ENCODE data around the gene ART5. TPM values are rescaled to one million over a fixed set of nuclear protein-coding genes. Genes with fewer than 3 reads are reported as not detected.
"Not testable (repeated sequence)": the region's sequence is repeated elsewhere in the genome, so short reads cannot be mapped to it uniquely, and the experiment has no call there.

ART5 gene
- polyA plus RNA-seq, 10 donors = 1.5 to 4.0 (median 2.4) TPM

DNA sequence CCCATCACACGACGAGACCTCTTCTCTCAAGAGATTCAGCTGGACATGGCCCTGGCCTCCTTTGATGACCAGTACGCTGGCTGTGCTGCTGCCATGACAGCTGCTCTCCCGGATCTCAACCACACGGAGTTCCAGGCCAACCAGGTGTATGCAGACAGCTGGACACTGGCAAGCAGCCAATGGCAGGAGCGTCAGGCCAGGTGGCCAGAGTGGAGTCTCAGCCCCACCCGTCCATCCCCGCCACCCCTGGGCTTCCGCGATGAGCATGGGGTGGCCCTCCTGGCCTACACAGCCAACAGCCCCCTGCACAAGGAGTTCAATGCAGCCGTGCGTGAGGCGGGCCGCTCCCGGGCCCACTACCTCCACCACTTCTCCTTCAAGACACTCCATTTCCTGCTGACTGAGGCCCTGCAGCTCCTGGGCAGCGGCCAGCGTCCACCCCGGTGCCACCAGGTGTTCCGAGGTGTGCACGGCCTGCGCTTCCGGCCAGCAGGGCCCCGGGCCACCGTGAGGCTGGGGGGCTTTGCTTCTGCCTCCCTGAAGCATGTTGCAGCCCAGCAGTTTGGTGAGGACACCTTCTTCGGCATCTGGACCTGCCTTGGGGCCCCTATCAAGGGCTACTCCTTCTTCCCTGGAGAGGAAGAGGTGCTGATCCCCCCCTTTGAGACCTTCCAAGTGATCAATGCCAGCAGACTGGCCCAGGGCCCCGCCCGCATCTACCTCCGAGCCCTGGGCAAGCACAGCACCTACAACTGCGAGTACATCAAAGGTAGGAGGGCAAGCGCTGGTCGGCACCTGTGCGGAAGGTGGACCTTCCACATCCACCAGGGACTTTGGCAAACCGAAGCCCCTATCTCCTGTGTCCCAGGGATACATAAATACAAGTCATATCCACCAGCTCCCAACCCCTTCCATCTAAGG lies 18.1 kb upstream of the ART5 start:
- no peak for DNase-seq

DNA sequence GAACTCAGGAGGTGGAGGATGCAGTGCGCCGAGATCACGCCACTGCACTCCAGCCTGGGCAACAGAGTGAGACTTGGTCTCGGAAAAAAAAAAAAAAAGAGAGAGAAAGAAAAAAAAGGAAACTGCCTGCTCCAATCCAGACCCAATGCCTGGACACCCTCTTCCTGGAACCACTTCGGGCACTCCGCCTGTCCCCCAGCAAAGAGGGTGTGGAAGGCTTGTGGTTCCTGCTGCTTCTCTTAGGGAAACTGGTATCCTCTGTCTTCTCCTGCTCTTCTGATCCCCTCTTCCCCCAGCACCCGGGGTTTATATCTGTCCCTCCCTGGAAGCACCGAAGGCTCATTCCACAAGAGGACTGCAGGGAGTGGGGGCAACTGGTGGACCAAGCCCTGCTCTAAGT lies 16.5 kb upstream of the ART5 start:
- DNase-seq = no peak

DNA sequence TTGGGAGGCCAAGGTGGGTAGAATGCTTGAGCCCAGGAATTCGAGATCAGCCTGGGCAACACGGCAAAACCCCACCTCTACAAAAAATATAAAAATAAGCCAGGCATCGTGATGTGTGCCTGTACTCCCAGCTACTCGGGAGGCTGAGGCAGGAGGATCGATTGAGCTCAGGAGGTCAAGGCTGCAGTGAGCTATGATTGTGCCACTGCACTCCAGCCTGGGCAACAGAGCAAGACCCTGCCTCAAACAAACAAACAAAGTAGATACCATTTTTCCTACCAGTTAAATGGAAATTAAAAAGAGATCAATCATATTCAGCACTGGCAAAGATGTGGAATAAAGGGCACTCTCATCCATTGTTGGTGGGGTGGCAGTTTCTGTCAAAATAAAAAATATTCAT lies 15.5 kb upstream of the ART5 start:
- DNase-seq = not testable (repeated sequence)

DNA sequence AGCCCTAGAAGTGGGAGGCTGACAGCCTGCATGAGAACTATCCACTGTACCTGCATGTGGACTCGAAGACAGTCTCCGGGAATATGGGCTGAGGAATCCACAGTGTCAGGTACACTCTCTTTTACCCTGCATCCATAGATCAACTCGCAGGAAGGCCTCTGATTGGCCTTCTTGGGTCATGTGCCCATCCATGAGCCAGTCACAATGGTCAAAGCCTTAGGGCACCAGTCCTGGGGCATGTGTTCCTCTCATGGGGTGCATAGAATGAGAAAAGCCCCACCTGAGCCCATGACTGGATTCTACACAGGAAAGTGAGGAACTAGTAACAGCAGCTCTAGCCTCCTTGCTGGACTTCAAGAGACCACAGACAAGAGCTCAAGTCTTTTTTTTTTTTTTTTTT lies 13.8 kb upstream of the ART5 start:
- DNase-seq = no peak

DNA sequence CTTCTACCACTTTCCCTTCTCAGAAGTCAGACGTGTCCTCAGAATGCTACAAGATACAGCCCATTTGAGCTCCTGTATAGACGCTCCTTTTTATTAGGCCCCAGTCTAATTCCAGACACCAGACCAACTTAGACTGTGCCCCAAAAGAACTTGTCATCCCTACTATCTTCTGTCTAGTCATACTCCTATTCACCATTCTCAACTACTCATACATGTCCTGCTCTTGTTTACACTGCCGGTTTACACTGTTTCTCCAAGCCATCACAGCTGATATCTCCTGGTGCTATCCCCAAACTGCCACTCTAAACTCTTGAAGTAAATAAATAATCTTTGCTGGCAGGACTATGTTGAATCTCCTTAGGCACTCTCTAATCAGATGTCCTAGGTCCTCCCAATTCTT lies 10.7 kb upstream of the ART5 start:
- not testable (repeated sequence) for DNase-seq

DNA sequence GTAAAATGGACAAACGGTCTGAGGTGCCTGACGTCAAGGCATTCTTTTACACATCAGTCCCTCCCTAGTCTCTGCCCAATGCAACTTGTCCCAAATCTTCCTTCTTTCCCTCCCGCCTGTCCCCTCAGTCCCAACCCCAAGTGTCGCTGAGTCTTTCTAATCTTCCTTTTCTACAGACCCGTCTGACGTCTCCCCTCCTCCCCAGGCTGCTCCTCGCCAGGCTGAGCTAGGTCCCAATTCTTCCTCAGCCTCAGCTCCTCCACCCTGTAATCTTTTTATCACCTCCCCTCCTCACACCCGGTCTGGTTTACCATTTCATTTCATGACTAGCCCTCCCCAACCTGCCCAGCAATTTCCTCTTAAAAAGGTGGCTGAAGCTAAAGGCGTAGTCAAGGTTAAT lies 7.6 kb upstream of the ART5 start:
- DNase-seq = not testable (repeated sequence)

DNA sequence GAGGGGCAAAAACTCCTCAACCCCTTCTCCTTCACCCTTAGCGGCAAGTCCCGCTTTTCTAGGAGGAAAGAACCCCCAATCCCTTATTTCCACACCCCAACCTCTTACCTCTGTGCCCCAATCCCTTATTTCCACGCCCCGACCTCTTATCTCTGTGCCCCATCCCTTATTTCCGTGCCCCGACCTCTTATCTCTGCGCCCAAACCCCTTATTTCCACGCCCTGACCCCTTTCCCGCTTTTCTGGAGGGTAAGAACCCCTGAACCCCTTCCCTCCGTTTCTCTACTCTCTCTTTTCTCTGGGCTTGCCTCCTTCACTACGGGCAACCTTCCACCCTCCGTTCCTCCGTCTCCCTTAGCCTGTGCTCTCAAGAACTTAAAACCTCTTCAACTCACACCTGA lies 7.1 kb upstream of the ART5 start:
- DNase-seq = not testable (repeated sequence)

DNA sequence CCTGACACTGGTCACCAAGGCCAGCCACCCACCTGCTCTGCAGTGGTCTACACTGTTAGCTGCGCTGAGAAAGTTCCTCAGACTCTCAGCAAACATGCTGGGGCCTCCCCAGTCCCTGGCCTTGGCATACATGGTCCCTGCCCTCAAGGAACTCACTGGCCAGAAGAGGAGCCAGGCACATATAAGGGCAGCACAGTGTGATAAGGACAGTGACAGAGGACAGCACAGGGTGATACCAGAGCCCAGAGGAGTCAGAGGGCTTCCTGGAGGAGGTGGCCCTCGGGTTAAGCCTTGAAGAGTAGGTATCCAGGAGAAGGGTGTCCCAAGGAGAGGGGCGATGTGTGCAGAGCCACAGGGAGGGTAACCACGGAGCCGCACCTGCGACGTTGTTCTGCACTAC lies 3.8 kb upstream of the ART5 start:
- DNase-seq = no peak

DNA sequence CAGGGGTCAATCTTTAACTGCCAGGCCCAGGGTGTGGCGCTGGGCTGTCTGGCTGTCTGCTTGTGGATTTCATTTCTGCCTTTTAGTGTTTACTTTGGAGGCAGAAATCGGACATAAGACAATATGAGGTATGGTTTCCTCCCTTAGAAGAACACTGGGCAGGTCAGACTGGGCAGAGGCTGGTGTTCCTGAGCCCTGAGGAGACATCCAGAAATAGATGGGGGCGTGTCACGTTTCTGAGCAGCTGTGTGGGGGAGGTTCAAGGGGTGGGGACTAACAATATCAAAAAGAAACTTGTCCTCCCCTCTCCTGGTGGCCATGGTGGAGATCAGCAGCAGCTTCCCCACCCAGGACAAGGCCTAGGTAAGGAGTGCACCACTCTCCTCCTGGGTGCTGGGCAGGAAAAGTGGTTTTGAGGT lies 3.0 kb upstream of the ART5 start, which contains the start of gene ART1:
TSS of gene ART1 (plus strand) at position 312 of the 419 bp plus-strand sequence. CDS start 14,086 bp downstream, outside the sequence.
- peak in 2 of 3 donors; percentile 38 to 41 for DNase-seq

DNA sequence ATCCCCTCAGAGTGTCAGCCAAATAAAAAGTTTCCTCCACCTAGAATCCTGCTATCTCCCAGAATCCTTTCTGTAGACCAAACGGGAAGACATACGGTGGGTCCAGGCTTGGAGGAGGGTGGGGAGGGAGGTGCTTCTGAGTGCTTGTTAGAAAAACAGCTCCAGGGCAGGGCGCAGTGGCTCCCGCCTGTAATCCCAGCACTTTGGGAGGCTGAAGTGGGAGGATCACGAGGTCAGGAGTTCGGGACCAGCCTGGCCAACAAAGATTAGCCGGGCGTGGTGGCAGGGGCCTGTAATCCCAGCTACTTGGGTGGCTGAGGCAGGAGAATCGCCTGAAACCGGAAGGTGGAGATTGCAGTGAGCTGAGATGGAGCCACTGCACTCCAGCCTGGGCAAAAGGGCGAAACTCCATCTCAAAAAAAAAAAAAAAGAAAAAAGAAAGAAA lies 1.3 kb upstream of the ART5 start:
- peak in 1 of 3 donors; percentile 40 for DNase-seq

DNA sequence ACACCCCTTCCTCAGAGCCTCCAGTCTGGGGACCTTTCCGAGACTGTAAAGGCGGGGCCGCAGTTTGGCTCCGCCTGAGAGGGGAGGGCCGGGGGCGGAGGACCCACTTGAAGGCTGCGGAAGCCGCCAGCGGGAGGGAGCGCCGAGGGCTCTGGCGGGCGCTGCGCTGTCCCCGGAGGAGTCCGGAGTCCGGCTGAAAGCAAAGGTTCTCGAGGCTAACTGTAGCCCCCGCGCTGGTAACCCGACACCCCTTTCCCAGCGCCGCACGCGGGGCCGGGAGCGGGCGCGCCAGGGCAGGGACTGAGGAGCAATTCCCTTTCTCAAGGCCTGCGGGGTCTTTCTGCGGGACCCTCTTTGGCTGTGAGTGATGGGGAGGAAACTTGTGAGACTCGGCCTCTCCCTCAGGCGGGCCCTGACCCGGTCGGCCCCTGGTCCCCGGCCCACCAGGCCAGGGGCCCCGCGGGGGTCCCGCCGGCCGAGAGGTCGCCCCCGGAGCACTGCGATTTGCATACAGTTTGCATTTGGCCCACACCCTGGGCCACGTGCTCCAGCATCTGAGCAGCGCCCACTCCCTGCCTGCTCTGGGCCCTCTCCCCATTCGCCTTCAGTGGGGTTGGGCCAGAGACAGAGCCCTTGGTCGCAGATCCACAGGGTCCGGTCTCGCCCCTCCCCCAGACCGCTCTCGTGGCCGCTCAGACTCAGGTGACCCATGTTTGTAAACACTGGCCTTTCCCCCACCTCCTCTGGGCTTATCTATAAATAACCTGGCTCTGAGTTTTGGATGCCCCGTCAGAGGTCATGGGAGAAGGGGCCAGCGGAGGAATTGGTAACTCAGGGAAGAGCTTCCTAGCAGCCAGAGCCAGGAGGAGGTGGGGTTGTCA lies 519 bp upstream of the ART5 start:
- peak; percentile 80 to 91 (median 84) for DNase-seq

DNA sequence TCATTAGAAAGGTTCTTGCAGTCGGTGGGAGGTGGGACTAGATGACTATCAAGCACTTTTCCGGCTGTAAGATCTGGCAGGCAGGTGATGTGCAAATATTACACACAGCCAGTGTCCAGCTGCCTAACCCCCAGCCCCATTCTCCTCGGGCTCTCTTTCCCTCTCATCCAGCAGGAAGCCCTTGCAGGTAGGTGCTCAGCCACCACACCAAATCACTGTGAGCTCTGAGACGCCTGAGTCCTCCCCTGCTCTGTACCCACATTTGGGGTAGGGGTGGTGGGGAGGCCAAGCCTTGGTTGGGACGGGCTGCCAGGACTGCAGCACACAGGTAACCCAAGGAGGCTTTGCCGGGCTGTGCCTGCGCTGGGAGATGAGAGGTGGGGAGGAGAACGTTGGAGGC lies 601 bp downstream of the ART5 start:
- DNase-seq = no peak

DNA sequence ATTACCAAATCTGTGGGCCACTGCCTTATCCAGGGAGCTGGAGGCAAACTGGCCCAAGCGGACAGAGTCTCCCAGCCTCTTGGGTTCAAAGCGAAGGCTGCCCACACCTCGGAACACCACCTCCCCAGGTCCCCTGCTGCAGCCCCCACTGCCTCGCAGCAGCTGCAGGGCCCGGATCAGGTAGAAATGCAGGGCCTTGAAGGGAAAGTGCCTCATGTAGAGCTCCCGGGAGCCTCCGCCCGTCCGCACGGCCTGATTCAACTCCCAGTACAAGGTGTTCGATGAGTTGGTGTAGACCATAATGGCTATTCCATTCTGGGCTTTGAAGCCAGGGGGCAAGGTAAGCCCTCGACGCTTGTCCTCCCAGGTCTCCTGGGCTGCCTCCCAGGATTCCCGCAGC lies 2.0 kb downstream of the ART5 start:
- no peak for DNase-seq

DNA sequence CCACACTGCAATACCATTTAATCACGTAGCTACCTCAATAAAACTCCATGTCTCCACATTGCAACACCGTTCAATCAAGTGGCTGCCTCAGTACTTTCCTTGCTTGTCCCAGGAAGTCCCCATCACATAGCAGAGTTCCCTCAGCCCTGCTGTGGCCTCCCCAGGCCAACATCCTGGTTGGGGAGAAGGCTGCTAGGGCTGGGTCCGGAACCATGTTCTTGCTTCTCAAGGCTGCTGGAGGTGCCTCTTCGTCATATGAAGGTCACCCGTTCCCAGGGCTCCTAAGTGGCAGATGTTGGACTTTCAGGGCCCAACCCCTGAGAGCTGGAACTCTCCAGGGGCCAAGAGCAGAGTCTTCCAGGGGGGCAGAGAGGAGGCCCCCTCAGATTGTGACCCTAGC lies 3.3 kb downstream of the ART5 start:
- DNase-seq = no peak

DNA sequence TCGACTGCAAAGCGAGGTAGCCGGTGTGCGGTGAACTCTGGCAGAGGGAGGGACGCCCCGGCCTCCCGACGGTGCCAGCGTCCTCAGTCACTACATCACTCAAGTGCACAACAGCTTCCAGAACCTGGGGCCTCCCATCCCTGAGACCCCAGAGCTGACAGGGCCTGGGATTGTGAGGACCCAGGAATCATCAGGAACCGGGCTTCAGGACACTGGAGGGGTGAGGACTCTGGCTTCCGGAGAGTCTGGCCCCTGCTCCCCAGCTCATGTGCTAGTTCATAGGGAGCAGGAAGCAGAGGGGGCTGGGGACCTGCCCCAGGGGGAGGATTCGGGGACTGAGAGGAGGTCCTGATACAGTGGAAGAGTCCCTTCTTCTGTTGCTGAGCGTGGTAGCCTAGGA lies 4.6 kb downstream of the ART5 start:
- no peak for DNase-seq

DNA sequence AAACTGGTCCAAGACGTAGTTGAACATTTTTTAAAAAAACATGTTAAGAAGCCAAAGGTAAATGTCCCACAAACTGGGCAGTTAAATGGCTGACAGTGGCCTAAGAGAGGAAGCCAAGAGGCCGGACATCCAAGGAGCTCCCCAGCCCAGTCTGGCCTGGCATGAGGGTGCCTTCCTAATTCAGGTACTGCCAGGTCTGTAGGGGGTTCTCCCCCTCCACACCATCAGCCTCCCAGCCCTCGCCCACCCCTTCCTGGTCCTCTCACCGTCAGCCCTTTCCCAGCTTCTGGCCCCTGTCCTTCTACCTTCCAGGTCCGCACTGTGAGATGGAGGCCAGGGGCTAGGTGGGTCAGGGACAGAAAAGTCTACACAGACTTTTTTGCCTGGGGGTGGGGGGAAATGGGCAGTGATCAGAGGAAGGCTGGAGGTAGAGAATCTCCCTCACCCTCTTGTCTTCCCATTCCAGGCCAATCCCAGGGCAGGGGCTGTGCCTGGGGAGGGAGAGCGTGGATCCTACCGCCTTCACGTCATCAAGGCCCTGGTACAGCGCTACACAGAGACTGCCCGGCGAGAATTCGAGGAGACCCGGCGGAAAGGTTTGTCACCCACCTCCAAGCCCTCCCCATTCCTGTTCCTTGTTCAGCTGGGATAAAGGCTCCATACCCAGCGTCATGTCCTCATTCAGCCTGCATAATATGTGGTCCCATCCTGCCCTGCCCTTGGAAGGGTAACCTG lies 6.0 kb downstream of the ART5 start:
- no peak for DNase-seq

DNA sequence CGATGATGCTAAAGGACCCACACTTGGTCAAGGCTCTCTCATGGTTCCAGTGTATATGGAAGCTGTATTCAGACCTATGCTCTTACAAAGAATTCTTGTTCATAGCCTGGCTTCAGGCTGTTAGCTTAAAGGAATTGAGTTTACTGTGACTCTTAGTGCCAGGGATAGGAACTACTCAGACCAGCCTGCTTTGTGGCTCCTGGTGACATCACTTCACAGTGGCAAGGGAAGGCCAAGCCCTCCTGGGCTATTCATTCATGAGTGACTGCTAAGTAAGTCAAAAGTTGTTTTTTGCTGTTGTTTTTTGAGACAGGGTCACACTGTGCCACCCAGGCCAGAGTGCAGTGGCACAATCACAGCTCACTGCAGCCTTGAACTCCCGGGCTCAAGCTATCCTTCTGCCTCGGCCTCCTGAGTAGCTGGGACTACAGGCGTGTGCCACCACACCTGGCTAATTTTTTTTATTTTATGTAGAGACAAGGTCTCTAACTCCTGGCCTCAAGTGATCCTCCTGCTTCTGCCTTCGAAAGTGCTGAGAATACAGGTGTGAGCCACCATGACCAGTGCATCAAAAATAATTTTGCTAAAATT lies 9.6 kb downstream of the ART5 start:
- no peak for DNase-seq

DNA sequence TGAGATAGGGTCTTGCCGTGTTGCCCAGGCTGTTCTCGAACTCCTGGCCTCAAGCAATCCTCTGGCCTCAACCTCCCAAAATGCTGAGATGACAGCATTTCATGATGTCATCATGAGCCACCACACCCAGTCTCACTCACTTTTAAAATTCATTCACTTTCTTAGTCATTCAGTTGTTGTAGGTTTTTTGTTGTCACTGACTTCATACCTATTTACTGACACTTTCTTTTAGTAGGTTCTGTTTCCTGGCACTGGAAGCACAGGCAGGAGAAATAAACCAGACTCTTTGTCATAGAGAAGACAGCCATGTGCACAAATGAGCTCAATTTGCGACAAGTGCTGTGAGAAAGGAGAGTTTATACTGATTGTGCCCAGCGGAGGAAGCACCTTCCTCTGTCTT lies 10.5 kb downstream of the ART5 start:
- DNase-seq = no peak

DNA sequence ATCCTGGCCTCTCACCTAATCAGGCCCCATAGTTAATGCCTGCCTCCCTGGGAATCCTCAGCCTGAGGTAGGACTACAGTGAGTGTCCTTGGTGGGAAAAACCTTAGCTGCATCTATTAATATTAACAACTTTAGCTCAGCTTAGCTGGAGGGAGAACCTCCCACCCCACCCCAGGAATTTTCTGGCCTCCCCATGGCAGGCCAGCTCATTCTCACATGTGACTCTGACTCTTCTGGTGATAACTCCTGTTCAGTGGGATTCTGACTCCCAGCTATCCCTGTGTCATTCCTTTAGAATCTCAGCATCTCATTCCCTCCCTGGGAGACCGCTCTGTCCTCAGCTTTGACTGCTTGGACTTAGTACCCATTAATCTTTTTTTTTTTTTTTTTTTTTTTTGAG lies 14.5 kb downstream of the ART5 start:
- no peak for DNase-seq

DNA sequence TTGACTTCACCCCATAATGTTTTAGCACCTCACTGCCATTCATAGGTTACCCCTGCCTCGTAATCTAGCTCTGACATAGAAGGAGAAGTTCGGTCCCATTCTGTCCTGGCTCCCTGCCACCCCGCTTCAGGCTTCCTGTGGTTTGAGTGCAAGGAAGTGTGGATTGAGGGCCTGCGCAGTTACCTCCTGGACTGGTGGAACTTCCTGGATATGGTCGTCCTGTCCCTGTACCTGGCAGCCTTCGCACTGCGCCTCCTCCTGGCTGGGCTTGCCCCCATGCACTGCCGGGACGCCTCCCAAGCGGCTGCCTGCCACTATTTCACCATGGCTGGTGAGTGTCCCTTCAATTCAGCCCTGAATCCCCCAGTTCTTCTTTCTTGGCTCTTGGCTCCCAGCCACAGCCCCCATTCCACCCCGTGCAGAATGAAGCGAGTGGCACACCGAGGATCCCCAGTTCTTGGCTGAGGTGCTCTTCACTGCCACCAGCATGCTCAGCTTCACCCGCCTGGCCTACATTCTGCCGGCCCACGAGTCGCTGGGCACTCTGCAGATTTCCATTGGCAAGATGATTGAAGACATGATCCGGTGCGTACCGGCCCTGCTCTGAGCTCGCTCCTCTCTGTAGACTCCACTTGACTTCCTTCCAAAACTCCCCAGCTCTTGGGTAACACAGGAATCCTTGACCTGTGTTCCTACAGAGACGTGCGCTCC lies 15.4 kb downstream of the ART5 start:
- peak in 1 of 3 donors; percentile 35 for DNase-seq

Data from muscle of back (tissue), 11 donors.